NCI-H128 (cell line): ENCODE results near the gene OR6X1.
"Not testable (repeated sequence)": the region's sequence is repeated elsewhere in the genome, so short reads cannot be mapped to it uniquely, and the experiment has no call there.

Source experiments
- DNase-seq: peaks from one replicate; lab custom pipeline; 2025; ENCODE audit not compliant: unreplicated experiment; lab: John Stamatoyannopoulos, UW

OR6X1 gene

GRCh38 chr11:123755344-123755743 is 1.0 kb upstream of the OR6X1 start:
- DNase-seq = no peak

GRCh38 chr11:123753110-123753509 is 1.2 kb downstream of the OR6X1 start:
- DNase-seq = no peak

- no peak for DNase-seq
Observed at GRCh38 chr11:123751781-123752180, 2.5 kb downstream of the OR6X1 start.

- not testable (repeated sequence) for DNase-seq
Observed at GRCh38 chr11:123748349-123748748, 6.0 kb downstream of the OR6X1 start.

GRCh38 chr11:123745764-123746451 is 8.4 kb downstream of the OR6X1 start:
- no peak for DNase-seq

GRCh38 chr11:123742724-123743120 is 11.6 kb downstream of the OR6X1 start:
- no peak for DNase-seq

- DNase-seq = no peak
Observed at GRCh38 chr11:123742031-123742723, 12.1 kb downstream of the OR6X1 start.

GRCh38 chr11:123741159-123742030 is 12.9 kb downstream of the OR6X1 start, which contains the start of gene ZNF202:
ZNF202 (minus strand) TSS chr11:123741660; CDS start chr11:123730888, 10,772 bp downstream.
- DNase-seq = peak; percentile 79

- no peak for DNase-seq
Observed at GRCh38 chr11:123740787-123741158, 13.5 kb downstream of the OR6X1 start.

- DNase-seq = no peak
Observed at GRCh38 chr11:123738374-123738773, 15.9 kb downstream of the OR6X1 start.

- no peak for DNase-seq
Observed at GRCh38 chr11:123736769-123737168, 17.5 kb downstream of the OR6X1 start.

- DNase-seq = no peak
Observed at GRCh38 chr11:123729602-123730001, 24.7 kb downstream of the OR6X1 start.

GRCh38 chr11:123725995-123726655 is 28.2 kb downstream of the OR6X1 start:
- DNase-seq = no peak

GRCh38 chr11:123719452-123719851 is 34.9 kb downstream of the OR6X1 start:
- DNase-seq = no peak

GRCh38 chr11:123718469-123718868 is 35.8 kb downstream of the OR6X1 start:
- no peak for DNase-seq

- DNase-seq = no peak
Observed at GRCh38 chr11:123718063-123718462, 36.3 kb downstream of the OR6X1 start.

GRCh38 chr11:123712627-123713026 is 41.7 kb downstream of the OR6X1 start:
- DNase-seq = not testable (repeated sequence)

GRCh38 chr11:123707606-123708205 is 46.6 kb downstream of the OR6X1 start:
- no peak for DNase-seq

- no peak for DNase-seq
Observed at GRCh38 chr11:123707206-123707605, 47.1 kb downstream of the OR6X1 start.

GRCh38 chr11:123704341-123704740 is 50.0 kb downstream of the OR6X1 start:
- no peak for DNase-seq
